GM19438 (cell line): Measurements from ENCODE around the gene AURKAIP1.
"Not testable (repeated sequence)": the region's sequence is repeated elsewhere in the genome, so short reads cannot be mapped to it uniquely, and the experiment has no call there.

ENCODE experiments used
- ATAC-seq: cut with Tn5 transposase; IDR thresholded peaks from one replicate; pipeline ENCODE4 v1.9.1; 2021; ENCODE audit warnings: low read depth; ENCODE audit not compliant: unreplicated experiment

The AURKAIP1 gene

DNA sequence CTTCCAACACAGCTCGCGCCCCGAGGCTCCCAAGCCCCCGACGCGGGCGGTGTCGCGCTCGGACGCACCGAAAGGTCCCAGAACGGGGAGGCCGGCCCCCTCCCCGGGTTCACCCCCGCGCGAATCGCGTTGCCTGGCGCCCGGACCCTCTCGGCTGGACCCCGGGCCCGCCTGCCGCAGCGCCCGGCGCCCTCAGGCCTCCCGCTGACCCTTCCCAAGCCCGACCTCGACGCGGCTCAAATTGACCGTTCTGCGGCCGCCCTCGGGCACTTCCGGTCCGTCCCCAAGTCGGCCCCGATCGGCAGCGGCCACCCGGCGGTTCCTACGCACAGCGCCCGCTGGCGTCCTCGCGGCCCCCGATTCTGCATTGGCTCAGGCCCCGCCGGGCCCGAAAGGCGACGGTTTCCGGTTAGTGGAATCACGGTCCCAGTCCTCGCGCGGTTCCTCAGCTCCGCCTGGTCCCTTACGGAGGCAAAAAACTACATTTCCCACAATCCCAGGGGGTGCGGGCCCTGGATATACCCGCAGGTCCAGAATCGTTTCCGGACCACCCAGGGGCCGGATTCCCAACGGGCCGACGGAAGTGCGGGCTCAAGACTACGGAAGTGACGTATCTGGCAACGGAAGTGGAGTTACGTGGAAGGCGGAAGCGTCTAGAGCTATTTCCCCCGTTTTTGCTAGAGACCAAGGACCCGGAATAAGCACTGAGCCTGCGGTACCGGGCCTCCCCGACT is at the start of gene AURKAIP1:
Gene AURKAIP1, minus strand, starts transcription at position 279 of the 734 bp plus-strand sequence. CDS start 451 bp downstream, outside the sequence.
- ATAC-seq, result peak; percentile 81

DNA sequence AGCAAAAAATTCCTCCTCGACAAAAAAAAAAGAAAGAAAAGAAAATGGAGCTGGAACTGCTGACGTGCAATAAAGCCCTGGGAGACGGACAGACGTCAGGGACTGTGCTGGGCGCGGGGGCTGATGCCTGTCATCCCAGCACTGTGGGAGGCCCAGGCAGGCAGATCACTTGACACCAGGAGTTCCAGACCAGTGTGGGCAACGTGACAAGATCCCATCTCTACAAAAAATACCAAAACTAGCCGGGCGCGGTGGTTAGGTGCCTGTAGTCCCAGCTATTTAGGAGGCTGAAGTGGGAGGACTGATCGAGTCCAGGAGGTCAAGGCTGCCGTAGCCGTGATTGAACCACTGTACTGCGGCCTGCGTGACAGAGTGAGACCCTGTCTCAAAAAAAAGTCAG is 49.7 kb upstream of the AURKAIP1 start:
- ATAC-seq, result no peak

DNA sequence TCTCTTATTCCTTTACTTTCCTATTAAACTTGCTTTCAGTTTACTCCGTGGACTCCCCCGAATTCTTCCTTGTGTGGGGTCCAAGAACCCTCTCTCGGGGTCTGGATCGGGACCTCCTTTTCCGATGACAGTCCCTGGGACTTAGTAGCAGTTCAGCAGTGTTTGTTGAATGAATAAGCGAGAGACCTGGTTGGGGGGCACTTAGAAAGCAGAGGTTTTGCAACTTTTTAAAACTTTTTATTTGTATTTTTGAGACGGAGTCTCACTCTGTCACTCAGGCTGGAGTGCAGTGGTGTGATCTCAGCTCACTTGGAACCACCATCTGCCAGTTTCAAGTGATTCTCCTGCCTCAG is 48.2 kb upstream of the AURKAIP1 start:
- ATAC-seq, result no peak

DNA sequence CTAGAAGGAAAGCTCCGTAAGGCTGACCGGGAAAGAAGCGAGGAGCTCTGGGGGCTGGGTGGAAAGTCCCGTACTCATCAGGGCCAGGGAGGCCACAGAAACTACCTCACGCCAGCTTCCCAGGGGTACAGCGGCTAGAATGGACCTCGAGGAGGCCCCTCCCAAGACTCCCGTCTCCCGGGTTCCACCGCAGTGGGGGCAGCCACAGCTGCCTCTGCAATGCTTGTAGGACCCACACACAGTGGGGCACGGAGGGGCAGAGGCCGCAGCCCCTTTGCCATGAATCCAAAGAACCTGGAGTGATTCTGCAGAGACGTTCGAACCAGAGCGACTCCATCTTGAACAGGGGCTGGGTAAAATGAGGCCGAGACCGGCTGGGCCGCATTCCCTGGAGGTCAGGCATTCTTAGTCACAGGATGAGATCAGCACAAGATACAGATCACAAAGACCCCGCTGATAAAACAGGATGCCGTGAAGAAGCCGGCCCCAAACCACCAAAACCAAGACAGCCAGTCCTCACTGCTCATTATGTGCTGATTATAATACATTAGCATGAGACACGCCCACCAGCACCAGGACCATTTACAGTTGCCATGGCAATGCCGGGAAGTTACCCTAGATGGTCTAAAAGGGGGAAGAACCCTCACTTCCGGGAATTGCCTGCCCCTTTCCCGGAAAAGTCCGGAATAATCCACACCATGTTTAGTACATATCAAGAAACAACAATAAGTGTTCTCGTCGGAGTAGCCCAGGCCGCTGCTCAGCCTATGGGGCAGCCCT is 47.6 kb upstream of the AURKAIP1 start:
- ATAC-seq, result no peak

DNA sequence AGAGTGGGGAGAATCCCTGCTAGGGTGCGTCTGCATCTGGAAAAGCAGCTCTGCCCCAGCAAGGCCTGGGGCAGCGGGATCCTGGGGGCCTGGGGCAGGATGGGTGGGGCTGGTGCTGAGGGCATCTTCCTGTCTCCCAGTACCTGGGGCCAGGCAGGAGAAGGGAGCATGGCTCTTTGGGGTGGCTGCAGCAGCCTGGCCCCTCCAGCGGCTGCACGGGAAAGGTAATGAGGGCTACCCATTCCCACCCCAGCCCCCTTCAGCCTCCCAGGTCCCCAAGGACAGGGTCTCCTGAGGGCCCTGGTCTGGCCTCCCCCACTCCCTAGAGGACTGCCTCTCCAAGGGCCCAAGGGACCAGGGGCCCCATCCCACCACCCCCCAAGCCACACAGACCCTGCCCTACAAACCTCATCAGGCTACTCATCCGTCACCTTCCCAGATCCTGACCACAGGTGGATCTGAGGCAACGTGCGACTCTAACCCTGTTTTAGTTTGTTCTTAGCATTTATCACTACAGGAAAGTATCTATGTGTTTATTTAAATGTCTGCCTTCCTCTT is 47.0 kb upstream of the AURKAIP1 start:
- no peak for ATAC-seq

DNA sequence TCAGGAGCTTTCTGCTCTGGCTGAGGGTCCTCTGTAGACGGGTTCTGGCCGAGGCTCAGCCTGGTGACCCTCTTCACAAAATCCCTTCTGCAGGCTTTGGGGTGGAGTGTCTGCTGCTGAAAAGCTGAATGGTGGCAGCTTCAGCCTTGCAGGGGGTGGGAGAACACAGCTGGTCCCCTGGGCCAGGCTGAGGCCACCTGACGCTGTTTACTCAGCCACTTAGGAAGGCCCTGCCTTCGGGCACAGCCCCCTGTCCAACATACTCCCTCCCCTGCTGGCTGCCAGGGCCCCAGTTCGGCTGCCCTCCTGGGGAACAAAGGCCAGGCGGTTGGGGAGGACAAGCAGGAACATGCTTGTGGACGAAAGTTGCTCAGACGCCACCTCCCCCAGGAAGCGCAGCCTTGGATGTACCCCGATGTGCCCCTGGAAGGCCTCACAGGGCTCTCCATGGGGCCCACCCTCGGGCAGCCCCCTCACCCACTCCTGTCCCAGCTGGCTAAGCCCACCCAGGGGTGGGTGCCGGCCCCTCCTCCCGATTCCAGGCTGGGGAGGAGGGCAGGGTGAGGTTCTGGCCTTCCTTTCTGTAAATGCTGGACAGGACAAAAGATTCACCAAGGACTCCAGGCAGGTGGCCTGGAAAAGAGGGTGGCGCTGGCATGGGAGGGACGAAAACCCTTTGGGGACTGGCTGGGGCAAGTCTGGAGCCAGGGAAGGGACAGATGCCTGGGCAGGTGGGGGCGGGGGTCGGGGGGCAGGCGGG is 46.3 kb upstream of the AURKAIP1 start, which contains the start of gene ANKRD65:
Gene ANKRD65, minus strand, starts transcription at position 130 of the 760 bp plus-strand sequence. CDS start 271 bp downstream, outside the sequence.
- ATAC-seq, result no peak

DNA sequence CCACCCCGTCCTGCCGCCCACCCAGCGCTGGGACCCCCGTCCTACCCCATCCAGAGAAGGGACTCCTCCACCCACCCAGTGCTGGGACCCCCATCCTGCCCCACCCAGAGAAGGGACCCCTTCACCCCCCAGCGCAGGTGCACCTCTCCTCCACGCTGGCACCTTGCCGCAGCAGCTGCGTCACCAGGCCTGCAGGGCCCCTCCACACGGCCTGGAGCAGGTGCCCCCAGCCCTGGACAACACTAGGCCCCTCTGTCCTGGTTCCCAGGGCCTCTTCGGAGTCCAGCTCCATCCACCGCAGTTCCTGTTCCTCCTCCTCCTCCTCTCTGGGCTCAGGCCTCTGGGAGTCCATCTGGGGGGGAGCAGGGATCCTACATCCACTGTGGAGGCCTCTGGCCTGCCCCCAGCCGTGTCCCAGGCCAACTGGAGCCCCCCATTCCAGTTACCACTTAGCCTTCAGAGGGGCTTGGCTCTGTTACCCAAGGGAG is 45.7 kb upstream of the AURKAIP1 start:
- no peak for ATAC-seq

DNA sequence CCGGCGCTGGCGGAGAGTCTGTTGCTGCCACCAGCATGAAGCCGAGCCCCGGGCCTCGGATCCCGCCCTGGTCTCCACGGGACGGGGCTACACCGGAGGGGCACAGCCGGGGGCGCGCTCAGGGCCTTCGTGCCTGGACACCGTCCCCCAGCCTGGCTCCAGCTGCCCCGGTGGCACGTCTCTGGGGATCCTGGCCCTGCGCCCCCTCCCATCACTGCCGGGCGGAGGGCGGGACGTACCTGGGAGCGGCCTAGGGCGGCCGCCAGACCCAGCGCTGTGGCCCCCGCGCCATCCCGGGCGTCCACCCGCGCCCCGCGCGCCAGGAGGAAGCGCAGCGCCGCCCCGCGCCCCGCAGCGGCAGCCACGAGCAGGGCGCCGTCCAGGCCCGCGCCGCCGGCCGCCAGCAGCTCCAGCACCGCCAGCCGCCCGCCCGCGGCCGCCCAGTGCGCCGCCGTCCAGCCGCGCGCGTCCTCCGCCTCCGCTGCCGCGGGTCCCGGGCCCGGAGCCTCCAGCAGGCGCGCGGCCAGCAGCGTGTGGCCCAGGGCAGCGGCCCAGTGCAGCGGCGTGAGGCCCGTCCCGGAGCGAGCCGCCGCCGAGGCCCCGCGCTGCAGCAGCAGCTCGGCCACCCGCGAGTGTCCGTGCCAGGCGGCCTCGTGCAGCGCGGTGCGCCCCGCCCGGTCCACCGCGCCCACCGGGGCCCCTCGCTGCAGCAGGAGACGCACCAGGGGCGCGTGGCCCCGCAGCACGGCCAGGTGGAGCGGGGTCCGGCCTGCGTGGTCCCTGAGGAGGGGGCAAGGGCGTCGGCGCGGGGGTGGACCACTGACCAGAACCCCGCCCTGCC is 45.0 kb upstream of the AURKAIP1 start:
- no peak for ATAC-seq

DNA sequence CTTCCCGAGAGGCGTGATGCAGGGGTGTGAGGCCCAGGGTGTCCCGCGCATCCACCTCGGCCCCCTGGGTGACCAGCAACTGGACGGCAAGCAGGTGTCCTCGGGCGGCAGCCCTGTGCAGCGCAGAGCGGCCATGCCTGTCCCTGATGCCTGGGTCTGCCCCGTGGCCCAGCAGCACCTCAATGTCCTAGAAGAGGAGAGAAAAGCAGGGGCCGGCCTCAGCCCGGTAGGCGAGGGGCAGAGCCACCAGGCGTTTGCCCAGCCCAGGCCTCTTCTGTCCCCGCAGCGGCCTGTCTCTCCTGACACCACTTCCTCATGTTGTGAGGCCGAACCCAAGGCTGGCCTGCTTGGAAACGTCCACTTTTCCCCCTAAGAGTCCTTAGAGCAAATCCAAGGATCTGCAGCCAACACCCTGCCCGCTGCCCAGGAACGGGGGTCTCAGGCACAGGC is 44.4 kb upstream of the AURKAIP1 start:
- ATAC-seq, result no peak

DNA sequence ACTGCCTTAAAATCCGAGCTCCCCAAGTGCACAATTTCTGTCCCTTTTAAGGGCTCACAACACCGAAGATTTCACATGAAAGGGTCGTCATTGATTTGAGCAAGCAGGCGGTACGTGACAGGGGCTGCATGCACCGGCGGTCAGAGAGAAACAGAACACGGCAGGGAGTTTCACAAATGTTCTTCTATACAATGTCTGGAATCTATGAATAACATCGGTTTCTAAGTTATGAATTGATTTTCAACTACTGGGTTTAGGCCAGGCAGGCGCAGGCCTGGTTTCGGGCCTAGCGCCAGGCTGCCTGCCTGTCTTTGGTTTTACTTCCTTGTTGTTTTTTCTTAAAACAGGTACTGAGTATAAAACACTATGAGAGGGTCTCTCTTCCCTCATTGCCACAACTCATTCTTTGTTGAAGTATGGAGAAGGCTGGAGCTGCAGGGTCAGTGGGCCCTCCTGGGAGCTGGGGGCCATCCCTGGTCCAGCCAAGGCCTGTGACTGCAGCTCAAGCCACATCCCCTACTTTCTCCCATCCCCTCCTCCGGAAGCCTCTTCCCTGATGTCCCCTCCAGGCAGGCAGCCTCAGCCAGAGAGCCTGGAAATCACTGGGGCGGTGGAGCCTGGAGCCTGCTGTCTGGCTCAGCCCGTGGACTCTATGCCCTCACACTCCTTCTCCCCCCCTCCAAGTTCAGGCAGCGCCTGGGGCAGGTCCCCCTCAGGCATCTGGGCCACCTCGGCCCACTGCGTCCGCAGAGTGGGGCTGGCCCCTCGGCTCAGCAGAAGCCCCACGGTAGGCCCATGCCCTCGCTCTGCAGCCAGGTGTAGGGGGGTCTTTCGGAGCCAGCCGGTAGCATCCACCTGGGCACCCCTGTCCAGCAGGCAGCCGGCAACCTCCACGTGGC is 43.7 kb upstream of the AURKAIP1 start:
- no peak for ATAC-seq

DNA sequence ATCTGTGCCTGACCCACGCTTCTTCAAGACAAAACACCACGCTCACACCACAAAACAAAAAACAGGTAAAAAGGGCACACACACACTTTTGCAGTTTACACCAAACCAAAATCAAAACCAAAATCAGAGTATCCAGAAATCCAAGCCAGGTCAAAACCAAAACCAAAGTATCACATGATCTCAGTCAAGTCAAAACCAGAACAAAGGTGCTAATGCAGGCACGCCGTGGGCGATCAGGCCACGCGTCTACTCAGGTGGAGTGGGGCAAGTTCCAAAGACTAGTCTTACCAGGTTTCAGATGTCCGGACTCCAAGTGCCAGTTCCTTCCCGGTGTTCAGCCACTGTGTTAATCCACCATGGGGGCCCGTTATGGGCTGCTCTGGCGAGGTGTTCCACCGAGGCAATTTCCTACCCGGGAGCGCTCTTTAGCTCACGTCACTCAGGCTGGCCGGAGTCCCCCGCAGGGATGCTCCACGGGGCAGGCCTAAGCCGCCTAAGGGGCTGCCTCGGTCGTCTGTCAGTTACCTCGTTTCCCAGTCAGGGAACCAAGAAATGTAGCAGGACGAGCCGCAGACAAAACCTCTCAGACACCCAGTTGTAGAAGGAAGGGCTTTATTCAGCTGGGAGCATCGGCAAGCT is 42.9 kb upstream of the AURKAIP1 start:
- ATAC-seq, result not testable (repeated sequence)

DNA sequence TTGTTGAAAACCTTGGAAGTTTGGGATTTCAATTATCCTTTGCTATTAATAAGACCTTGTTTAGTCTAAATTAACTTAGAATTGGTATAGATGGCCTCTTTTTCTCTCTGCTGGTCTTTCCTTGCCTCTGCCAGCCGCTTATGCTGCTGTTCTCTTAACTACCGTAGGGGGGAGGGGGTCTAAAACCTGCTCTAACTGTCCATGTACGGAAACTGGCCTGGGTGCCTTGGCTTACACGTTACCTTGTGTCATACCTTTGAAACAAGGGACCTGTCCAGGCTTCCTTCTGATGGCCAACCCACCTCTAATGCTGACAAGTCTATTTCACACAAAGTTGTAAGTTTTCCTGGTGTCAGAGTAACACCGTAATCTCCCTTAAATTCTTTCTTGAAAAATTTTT is 42.4 kb upstream of the AURKAIP1 start:
- not testable (repeated sequence) for ATAC-seq

DNA sequence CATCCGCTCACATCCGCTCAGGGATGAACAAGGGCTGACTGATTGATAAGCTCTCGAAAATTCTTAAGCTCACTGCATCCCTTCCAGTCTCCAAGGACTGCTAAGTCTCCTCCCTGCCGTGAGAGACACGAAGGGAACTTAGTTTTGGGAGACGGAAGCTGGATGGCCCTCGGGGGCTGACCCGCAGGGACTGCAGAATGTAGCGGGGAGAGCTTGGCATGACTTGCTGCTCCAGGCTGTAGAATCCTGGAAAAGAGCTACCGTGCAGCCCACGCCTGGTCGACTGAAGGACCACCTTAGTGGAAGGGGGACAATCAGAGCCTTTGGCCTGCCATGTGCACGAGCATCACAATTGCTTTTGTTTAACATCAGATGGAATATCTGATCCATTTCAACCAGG is 40.7 kb upstream of the AURKAIP1 start:
- ATAC-seq, result no peak

DNA sequence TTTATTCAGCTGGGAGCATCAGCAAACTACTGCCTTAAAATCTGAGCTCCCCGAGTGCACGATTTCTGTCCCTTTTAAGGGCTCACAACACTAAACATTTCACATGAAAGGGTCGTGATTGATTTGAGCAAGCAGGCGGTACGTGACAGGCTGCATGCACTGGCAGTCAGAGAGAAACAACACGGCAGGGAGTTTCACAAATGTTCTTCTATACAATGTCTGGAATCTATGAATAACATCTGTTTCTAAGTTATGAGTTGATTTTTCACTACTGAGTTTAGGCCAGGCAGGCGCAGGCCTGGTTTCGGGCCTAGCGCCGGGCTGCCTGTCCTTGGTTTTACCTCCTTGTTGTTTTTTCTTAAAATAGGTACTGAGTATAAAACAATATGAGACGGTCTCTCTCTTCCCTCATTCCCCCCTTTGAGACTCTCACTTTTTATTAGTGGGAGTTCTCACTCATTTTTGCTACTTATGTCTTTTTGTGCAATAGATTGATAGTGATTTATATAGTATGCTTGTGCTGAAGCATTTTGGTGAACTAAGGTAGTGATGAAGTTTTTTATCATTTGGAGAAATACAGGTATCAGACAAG is 37.4 kb upstream of the AURKAIP1 start:
- ATAC-seq, result not testable (repeated sequence)

DNA sequence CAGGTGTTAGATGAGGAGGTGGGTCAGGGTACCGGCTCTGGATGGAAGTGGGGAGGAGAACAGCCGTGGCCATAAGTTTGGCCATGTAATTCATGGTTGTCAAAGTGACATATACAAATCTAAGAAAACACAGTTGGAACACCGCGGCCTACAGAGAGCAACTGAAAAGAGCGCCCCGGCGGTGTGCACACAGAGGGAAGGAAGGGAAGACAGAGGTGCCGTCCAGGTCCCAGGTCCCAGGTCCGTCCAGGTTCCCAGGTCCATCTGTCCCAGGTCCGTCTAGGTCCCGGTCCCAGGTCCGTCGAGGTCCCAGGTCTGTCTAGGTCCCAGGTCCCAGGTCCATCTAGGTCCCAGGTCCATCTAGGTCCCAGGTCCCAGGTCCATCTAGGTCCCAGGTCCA is 36.6 kb upstream of the AURKAIP1 start:
- ATAC-seq, result no peak

DNA sequence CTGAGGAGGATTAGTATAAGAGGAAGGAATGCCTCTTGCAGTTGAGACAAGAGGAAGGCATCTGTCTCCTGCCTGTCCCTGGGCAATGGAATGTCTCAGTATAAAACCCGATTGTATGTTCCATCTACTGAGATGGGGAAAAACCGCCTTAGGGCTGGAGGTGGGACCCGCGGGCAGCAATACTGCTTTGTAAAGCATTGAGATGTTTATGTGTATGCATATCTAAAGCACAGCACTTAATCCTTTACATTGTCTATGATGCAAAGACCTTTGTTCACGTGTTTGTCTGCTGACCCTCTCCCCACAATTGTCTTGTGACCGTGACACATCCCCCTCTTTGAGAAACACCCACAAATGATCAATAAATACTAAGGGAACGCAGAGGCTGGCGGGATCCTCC is 35.2 kb upstream of the AURKAIP1 start:
- ATAC-seq, result not testable (repeated sequence)

DNA sequence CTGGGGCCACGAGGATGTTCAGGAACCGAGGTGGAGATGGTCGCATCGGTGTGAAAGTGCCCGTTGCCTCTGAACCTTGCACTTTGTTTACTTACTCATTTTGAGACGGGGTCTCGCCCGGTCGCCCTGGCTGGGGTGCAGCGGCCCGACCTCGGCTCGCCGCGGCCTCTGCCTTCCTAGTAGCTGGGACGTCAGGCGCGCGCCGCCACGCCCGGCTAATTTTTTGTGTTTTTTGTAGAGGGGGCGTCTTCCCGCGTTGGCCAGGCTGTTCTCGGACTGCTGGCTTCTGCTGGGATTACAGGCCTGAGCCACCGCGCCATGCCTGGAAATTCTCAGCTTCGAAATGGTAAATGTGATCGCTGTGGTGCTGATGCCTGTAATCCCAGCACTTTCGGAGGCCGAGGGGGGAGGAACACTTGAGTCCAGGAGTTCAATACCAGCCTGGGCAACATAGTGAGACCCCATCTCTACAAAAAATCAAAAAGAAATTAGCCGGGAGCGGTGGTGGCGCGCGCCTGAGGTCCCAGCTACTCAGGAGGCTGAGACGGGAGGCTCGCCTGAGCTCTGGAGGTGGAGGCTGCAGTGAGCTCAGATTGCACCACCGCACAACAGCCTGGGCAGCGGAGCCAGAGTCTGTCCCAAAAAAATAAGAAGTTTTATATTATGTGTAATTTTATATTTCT is 32.8 kb upstream of the AURKAIP1 start:
- peak; percentile 22 for ATAC-seq
